Activated naive CD4-positive, alpha-beta T cell treated with anti-CD3 and anti-CD28 coated beads, Interleukin-2, amount 50 U/mL, for 72 hours (primary cell): ENCODE results near the gene TSR3. TPM values are rescaled to one million over a fixed set of nuclear protein-coding genes. Genes with fewer than 3 reads are reported as not detected.
"Not testable (repeated sequence)": the region's sequence is repeated elsewhere in the genome, so short reads cannot be mapped to it uniquely, and the experiment has no call there.

Source experiments
- ATAC-seq, 2 donors: fragments of 150-1000 bp; cut with Tn5 transposase; 2 replicates each; pipeline ENCODE4 v1.10.0; 2021; ENCODE audit warnings: mild to moderate bottlenecking in 2 of 2, moderate library complexity in 2 of 2
- DNase-seq, 2 donors: peaks; one replicate each; pipeline ENCODE4 v3.0.0; 2021 to 2022; ENCODE audit warnings: low spot score in 2 of 2
- H3K27ac Mint-ChIP-seq, 2 donors: one replicate each; pipeline ENCODE4 v1.8.0; 2022; ENCODE audit warnings: mild to moderate bottlenecking in 2 of 2, mixed read lengths in 2 of 2
- H3K36me3 Mint-ChIP-seq, 2 donors: one replicate each; pipeline ENCODE4 v1.8.0; 2022; ENCODE audit warnings: mixed read lengths in 2 of 2
- H3K9me3 Mint-ChIP-seq, 2 donors: one replicate each; pipeline ENCODE4 v1.8.0; 2022; ENCODE audit warnings: mixed read lengths in 2 of 2
- total RNA-seq, 2 donors: library from RNA; stranded (reverse); gene quantifications; one replicate each; pipeline ENCODE4 v1.2.3, GENCODE V29; 2022

The TSR3 gene
- total RNA-seq, 2 donors from 2014 or later = 34.4 to 50.8 TPM

DNA sequence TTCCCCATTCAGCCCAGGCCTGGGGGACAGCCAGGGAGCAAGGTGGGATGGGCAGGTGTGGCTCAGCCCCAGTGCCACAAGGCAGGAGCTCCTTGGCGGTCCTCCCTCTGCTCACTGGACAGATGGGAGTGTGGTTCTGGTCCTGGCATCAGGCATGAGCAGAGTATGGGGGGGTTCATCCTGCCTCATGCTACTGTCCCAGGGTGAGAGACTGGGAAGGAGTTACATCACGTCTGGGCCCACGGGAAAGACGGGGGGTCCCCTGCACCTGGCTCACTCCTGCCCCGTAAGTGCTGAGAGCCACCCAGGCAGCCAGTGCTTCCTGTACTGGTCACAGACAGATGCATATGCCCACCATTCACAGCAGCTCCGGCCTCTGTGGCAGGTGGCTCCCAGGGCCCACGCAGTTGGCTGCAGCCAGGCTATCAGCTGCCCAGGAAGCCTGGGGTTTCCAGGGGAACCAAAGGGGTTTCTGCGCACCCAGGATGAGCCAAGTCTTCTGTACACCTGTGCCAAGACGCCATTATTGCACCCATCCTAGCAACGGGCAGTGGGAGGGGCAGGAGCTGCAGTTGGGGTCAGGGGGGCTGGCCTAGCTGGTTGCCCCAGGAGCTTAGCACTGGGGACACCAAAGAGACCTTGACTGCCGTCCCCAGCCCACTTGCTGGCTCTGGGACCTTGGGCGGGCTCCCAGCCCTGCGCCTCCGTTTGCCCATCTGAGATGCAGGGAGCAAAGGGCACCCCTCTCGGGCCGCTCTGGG is 16.3 kb downstream of the TSR3 start:
- H3K36me3 Mint-ChIP-seq = no peaks in the 10 kb centered on the region
- ATAC-seq = no peak
- no peaks in the 10 kb centered on the region for H3K9me3 Mint-ChIP-seq
- H3K27ac Mint-ChIP-seq = no peak overlapping the region
- no peak for DNase-seq

DNA sequence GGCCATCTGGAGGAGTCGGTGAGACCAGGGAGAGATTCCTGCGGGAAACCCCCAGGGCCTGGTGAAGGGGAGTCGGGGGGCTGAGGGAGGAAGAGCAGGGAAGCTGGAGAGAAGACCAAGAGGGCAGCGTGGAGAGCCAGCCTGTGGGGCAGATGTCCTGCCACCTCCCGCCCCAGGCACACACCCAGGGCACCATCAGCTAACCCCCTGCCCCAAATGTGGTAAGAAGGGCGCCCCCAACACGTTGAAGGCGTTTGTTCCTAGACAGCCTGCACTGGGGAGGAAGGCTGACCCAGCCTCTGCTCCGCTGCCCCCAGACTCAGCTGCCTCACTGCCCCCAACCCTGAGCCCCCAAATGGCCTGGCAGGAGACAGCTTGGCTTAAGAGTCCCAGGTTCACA is 16.9 kb downstream of the TSR3 start:
- Mint-ChIP-seq H3K36me3 (no peaks in the 10 kb centered on the region), H3K27ac (no peak overlapping the region), H3K9me3 (no peaks in the 10 kb centered on the region)
- DNase-seq = no peak
- no peak for ATAC-seq

DNA sequence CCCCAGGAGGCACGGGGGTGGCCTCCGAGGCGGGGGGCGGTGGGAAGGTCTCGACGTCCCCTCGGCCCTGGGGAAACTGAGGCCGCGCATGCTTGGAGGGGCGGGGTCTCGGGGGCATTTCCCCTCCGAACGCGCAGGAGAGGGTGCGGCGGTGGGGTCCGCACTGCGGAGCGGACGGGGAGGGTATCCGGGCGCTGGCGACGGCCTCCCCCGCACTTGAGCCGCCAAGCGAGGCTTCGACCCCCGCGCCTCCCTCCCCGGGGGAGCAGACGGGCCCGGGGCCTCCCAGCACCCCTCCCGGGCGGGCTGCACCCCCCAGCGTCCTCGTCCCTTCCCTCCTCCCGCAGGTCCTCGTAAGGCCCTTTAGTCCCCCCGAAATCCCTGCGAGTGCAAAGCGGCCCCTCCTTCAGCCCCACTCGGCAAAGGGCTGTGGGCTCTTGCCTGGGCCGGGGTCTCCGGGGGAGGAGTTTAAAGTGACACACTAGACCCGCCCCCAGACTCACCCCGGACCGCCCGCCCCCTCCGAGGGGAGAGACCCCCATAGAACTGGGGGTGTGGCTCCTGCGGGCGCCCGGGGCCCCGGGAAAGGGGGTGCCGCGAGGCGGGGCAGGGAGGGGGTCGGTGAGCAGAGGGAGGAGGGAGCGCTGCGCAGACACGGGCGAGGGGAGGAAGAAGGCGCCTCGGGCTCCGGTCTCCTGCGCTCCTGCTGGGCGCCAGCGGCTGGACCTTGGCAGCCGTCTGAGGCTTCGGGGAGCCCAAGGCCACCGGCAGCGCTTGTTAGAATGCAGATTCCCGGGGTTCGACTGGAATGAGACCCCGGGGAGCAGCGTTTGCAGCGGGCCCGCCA is 17.6 kb downstream of the TSR3 start:
- Mint-ChIP-seq H3K27ac (no peak overlapping the region), H3K9me3 (no peaks in the 10 kb centered on the region), H3K36me3 (no peaks in the 10 kb centered on the region)
- DNase-seq = no peak
- no peak for ATAC-seq

DNA sequence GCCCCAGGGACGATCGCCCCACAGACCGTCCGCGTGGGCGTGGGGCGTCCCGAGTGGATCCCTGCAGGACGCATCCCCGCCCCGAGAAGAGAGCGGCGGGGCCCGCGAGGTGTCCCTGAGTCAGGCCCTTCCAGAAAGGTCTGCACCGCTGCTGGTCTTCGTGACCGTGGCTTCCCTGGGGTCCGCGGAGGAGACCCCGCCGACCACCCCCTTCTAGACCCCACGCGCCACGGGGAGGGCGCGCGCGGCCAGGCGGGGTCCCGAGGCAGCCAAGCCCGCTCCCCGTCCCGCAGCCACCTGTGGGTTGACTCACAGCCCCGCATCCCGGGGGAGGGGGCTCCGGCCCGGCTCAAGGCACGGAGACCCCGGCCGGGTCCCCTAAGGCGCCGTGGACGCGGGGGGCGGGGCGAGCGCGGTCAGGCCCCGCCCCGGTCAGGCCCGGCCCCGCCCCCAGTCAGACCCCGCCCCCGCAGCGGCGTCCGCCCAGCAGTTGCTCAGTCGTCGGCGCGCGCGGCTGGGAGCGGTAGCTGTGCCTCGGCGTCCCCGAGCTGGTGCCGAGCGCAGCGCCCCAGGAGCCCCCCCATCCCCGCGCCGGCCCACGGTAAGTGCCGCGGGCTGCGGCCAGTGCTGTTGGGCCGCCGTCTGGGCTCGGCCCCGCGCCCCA is 18.4 kb downstream of the TSR3 start, which contains the start of gene BAIAP3:
BAIAP3 (plus strand) TSS at position 497 of the 664 bp plus-strand sequence. CDS start 4,905 bp downstream, outside the sequence.
- H3K9me3 Mint-ChIP-seq = no peaks in the 10 kb centered on the region
- peak in 1 of 2 donors; percentile 68 for DNase-seq
- no peaks in the 10 kb centered on the region for H3K36me3 Mint-ChIP-seq
- H3K27ac Mint-ChIP-seq = no peak within 1 kb of the TSS
- peak; percentile 59 to 66 for ATAC-seq

DNA sequence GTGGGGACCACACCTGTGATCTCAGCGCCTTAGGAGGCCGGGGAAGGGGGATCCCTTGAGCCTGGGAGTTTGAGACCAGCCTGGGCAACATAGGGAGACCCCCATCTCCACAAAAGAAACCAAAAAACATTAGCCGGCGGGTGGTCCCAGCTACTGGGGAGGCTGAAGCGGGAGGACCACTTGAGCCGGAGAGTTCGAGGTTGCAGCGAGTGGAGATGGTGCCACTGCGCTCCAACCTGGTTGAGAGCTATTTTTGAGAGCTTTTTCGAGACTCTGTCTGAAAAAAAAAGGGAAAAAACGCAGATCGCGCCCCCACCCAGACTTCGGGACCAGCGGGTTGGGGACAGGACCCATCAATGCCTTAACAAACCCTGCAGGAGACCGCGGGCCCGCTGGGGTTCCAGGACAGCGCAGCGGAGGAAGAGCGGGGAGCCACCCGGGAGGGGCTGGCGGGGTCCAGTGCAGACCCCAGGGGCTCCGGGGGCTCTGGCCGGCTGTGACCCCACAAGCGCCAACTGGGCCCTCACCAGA is 19.0 kb downstream of the TSR3 start:
- no peak overlapping the region for H3K27ac Mint-ChIP-seq
- no peaks in the 10 kb centered on the region for H3K9me3 Mint-ChIP-seq
- no peaks in the 10 kb centered on the region for H3K36me3 Mint-ChIP-seq
- no peak for DNase-seq
- peak in 1 of 2 donors; percentile 3 for ATAC-seq

DNA sequence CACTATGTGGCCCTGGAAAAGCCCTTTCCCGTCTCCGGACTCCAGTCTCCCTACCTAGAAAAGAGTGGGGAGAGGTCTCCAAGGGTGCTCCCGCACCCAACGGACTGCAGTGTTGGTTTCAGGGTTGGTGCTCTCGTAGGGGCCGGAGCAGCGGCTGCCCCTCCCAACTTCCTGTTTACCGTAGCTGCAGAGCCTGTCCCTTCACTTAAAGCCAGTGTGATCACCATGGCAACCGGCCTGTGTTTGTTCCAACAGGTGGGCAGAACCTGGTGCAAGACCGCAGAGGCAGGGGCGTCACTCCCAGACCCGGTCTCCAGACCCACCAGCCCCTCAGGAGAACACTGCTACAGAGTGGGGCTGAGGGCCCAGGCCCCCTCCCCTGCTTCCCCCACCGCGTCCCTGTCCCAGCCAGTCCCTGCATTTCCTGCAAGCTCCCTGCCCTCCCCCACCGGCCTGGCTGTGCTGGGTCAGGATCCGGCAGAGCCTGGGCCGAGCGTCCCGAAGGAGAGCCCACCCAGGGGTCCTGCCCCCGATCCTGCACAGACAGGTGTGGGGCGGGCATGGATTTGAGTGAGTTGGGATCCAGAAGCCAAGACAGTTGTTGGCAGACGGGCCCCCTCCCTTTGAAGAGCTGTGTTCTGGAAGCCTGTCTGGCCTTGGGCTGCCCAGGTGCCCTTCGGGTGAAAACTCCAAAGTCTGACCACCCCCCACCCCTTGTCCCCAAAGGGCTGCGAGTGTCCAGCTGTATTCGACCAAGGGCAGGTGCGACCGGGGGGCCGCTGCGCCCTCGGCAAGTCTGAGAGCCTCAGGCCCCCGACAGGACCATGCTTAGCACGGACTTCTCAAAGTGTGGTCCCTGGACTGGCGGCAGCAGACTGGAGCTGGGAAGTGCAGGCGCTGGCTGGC is 19.7 kb downstream of the TSR3 start:
- H3K27ac Mint-ChIP-seq = no peak overlapping the region
- no peaks in the 10 kb centered on the region for H3K9me3 Mint-ChIP-seq
- no peaks in the 10 kb centered on the region for H3K36me3 Mint-ChIP-seq
- DNase-seq = no peak
- ATAC-seq = peak; percentile 11 to 14

DNA sequence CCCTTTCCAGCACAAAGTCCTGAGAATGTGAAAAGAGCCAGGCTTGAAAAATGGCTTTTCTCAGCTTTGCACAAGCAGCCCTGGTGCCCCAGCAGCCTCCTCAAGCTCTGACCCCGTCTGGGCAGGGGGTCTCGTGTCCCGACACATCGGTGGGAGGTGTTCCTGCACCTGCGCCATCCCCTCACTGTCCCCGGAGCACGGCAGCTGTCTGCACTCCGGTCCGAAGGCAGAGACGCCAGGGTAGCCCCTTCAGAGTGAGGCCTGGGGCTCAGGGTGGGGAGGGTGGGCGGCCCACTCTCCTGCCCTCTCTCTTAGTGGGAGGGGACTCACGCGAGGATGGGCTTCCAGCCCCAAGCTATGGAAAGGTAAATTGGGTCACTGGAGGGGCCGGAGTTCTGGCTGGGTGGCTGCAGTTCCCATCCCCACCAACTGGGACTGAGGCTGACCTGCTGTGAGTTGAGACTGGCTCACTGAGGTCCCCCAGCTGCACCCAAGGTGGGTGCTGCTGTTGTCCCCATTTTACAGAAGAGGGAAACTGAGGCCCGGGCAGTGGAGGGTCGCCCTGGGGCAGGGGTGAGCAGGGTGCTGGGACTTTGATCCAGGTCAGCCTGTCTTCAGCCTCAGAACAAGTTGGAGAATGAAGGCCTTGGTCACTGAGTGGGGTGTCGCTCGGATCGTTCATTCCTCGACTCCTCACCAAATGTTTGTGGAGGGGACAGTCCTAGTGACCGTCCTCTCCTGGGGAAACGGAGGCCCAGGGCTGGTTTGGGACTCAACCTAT is 20.6 kb downstream of the TSR3 start:
- H3K9me3 Mint-ChIP-seq = no peaks in the 10 kb centered on the region
- peak overlapping the region in 1 of 2 donors; percentile 22 for H3K27ac Mint-ChIP-seq

DNA sequence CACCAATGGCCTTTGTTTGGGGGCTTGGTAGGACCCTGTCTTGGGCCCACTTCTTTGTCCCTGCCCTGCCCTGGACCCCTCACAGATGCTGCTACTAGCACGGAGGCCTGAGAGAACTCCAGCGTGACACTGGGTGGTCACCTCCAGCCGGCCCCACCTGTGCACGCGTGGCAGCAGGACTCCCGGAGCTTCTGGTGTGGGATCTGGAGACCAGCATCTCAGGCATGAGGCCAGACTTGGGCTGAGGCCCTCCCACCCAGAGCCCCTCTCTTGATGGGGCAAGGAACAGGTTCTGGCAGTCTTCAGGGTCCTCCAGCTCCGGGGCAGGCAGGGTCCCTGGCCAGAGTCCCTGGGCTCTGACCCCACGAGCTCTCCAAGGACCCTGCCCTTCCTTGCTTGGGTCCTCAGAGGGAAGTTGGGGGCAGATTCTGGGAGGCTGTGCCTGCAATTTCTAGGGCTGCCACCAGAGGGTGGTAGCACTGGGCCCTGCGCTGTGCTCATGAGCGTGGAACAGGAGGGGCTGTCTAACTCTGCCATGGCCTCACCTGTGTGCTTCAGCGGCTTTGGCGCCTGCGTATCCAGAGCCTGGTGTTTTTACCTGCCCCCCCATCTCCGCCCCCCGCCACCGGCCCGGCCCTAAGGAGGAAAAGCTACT is 21.3 kb downstream of the TSR3 start:
- peak in 1 of 2 donors; percentile 51 for DNase-seq
- no peaks in the 10 kb centered on the region for H3K36me3 Mint-ChIP-seq
- no peak overlapping the region for H3K27ac Mint-ChIP-seq
- H3K9me3 Mint-ChIP-seq = no peaks in the 10 kb centered on the region
- peak; percentile 14 to 58 for ATAC-seq

More for the DNA sequence above, 20.6 kb downstream of the TSR3 start:
- DNase-seq (no peak), ATAC-seq (no peak)
- no peaks in the 10 kb centered on the region for H3K36me3 Mint-ChIP-seq

DNA sequence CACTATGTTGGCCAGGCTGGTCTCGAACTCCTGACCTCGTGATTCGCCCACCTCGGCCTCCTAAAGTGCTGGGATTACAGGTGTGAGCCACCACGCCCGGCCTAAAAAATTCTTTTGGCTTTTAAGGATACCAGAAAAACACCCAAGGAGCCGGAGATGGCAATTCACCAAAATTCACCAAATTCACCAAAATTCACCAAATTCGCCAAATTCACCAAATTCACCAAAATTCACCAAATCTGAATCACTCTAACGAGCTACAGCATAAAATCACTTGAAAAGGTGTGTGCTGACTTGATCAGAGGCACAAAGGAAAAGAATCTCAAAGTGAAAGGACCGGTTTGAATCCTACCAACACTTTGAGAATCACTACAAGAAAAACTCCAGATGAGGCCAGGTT is 22.7 kb downstream of the TSR3 start:
- not testable (repeated sequence) for H3K9me3 Mint-ChIP-seq, ATAC-seq, DNase-seq, H3K36me3 Mint-ChIP-seq
- peak overlapping the region in 1 of 2 donors; percentile 33 for H3K27ac Mint-ChIP-seq

DNA sequence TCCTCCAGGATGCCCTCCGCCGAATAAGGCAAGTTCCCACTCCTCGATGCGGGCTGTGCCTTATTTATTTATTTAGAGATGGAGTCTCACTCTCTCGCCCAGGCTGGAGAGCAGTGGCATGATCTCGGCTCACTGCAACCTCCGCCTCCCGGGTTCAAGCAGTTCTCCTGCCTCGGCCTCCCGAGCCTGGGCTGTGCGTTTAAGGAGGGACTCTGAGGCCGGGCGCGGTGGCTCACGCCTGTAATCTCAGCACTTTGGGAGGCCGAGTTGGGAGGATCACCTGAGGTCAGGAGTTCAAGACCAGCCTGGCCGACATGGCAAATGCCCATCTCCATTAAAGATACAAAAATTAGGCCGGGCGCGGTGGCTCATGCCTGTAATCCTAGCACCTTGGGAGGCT is 23.5 kb downstream of the TSR3 start:
- not testable (repeated sequence) for H3K36me3 Mint-ChIP-seq

DNA sequence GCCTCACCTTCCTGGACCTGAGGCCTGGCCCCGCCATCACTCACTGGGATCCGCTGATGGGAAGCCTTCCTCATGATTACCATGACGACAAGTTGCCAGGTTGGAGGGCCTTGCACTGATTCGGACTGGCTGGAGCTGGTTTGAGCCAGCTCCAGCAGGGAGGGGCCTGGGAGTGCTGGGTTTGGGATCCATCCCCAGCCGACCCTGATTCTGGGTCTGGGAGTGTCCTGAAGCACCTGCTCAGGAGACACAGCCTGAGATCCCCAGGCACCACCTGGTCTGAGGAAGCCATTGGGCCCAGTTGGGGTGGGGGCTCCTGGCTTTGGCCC is 24.1 kb downstream of the TSR3 start:
- no peaks in the 10 kb centered on the region for H3K36me3 Mint-ChIP-seq
- DNase-seq = no peak
- H3K27ac Mint-ChIP-seq = no peak overlapping the region
- H3K9me3 Mint-ChIP-seq = no peaks in the 10 kb centered on the region
- ATAC-seq = no peak

More for the DNA sequence above, 23.5 kb downstream of the TSR3 start:
- H3K9me3 Mint-ChIP-seq, DNase-seq, ATAC-seq, H3K27ac Mint-ChIP-seq: not testable (repeated sequence)

DNA sequence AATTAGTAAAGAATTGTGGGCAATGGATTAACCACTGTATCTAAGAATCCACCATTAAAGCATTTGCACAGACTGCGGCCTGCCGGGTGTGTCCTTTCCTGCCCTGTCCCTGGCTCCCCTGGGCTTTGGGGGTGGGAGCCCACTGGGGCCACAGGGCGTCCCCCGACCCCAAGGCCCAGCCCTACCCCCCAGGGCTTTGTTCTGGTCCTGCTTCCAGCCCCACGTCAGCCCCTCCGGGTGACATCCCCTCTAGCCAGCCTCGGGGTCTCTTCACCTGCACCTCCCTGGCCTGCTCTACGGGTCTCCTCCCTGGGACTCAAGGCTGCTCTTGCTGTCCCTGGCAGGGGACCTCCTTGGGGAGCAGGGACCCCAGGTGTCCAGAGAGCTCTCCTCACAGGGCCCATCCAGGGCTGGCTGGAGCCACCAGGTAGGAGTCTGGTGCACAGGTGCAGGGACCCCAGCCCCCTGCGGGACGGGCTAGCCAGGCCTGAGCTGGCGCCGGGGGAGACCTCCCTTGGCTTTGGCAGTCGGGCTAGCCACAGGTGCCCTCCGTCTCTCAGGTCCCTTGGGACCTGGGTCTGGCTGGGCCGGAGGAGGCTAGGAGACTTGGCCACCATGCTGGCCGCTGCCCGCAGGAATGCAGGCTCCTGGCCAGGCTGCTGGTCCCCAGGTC is 24.6 kb downstream of the TSR3 start:
- peak in 1 of 2 donors; percentile 8 for ATAC-seq
- H3K9me3 Mint-ChIP-seq = no peaks in the 10 kb centered on the region
- no peaks in the 10 kb centered on the region for H3K36me3 Mint-ChIP-seq
- no peak for DNase-seq
- peak overlapping the region in 1 of 2 donors; percentile 14 for H3K27ac Mint-ChIP-seq

DNA sequence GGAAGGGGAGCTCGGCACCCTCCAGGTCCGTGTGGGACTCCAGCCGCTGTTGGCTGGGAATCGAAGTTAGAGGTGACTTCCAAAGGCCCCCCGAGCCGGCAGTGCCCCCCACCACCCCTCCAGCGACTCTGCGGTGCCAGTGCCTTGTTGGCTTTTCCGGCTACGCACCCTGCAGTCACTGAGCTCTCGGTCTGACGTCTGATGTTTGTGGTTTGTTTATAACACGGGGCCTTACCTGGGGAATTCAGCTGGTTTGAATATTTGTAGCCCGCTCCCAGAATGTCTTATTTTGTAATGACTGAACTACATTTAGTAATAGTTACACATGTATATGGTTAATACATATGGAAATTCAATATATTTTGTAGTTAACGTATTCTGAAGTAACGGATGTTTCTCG is 25.3 kb downstream of the TSR3 start:
- Mint-ChIP-seq H3K36me3 (no peaks in the 10 kb centered on the region), H3K27ac (no peak overlapping the region), H3K9me3 (no peaks in the 10 kb centered on the region)
- no peak for ATAC-seq
- no peak for DNase-seq

DNA sequence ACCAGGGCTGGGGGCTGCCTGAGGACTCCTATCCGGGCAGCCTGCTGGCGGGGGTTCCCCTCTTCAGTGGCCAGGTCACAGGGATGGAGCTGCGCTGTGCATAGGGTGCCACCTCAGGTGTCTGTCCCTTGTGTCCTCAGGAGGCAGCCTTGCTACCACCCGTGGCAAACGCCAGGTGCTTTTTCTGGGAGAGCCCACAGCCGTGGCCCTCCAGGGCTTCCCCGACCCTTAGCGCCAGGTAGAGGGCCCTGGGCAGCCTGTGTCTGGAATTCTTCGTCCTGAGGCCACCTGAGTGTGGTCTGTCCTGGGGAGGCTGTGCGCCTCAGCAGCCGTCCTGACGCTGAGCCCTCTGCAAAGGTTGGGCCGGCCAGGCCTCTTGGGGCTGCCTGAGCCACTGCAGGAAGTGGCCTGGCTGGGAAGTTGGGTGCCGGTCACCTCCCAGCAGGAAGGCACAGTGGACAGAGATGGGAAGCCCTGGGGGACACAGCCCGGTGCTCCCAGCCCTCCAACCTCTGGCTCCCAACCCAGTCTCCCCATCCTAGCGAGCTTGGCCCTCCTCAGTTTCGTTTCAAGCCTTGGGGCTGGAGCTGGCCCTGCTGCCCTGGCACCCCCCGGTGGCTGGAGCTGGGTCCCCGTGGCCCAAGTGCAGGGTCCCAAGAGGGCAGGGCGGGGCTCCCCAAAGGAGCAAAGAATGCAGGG is 25.9 kb downstream of the TSR3 start:
- Mint-ChIP-seq H3K36me3 (no peaks in the 10 kb centered on the region), H3K27ac (no peak overlapping the region), H3K9me3 (no peaks in the 10 kb centered on the region)
- peak in 1 of 2 donors; percentile 3 for ATAC-seq
- no peak for DNase-seq
